ENCODE measurements around the gene ASS1.

GRCh38 chr9:130408669-130409068, 36.1 kb upstream of the ASS1 start:
- TF ChIP-seq CTCF (IDR thresholded peaks at IDR 0.05) (no peak), EZH2 (IDR thresholded peaks at IDR 0.05; ENCODE audit: borderline replicate concordance, insufficient read depth, low read depth, low read length, poor library complexity, severe bottlenecking) (no peak)
